KBM-7 (cell line): ENCODE data around the gene AQP7.
"Not testable (repeated sequence)": the region's sequence is repeated elsewhere in the genome, so short reads cannot be mapped to it uniquely, and the experiment has no call there.

Experiments used
- DNase-seq: peaks from one replicate; pipeline ENCODE4 v3.0.0-alpha.2; 2015
- in situ Hi-C: fragments of 300-500 bp; cut with MboI; formaldehyde crosslinking; loops from 2 replicates; pipeline ENCODE4 v1.14.3; 2020; ENCODE audit warnings: low sequenced_read_pairs, low pct_unique_long_range_greater_than_20kb, mixed read lengths

The AQP7 gene

GRCh38 chr9:33435821-33436277, 33.5 kb upstream of the AQP7 start:
- no peak for DNase-seq
- in situ Hi-C loops: no loop called here

GRCh38 chr9:33434317-33435105, 32.1 kb upstream of the AQP7 start:
- in situ Hi-C loops: no loop called here
- no peak for DNase-seq

GRCh38 chr9:33433871-33434270, 31.5 kb upstream of the AQP7 start:
- DNase-seq: no peak
- in situ Hi-C loops: no loop called here

GRCh38 chr9:33431420-33431819, 29.1 kb upstream of the AQP7 start:
- no peak for DNase-seq
- in situ Hi-C loops: no loop called here

- in situ Hi-C loops: no loop called here
- no peak for DNase-seq
These were observed 28.6 kb upstream of the AQP7 start for GRCh38 chr9:33430942-33431341.

- in situ Hi-C loops: no loop called here
- peak; percentile 41 for DNase-seq
These were observed 27.1 kb upstream of the AQP7 start for GRCh38 chr9:33429256-33429985.

GRCh38 chr9:33426843-33427293, 24.5 kb upstream of the AQP7 start:
- in situ Hi-C loops: no loop called here
- no peak for DNase-seq

GRCh38 chr9:33425128-33425533, 22.8 kb upstream of the AQP7 start:
- DNase-seq: no peak
- in situ Hi-C loops: no loop called here

- in situ Hi-C loops, DNase-seq: not testable (repeated sequence)
These were observed 22.1 kb upstream of the AQP7 start for GRCh38 chr9:33424492-33424891.

GRCh38 chr9:33424043-33424442, 21.7 kb upstream of the AQP7 start:
- DNase-seq, in situ Hi-C loops: not testable (repeated sequence)

GRCh38 chr9:33419708-33420303, 17.4 kb upstream of the AQP7 start:
- DNase-seq: no peak
- in situ Hi-C loops: no loop called here

GRCh38 chr9:33418090-33418489, 15.7 kb upstream of the AQP7 start:
- in situ Hi-C loops: no loop called here
- no peak for DNase-seq

GRCh38 chr9:33416996-33417395, 14.6 kb upstream of the AQP7 start:
- DNase-seq: no peak
- in situ Hi-C loops: no loop called here

GRCh38 chr9:33415501-33416038, 13.2 kb upstream of the AQP7 start:
- in situ Hi-C loops: no loop called here
- DNase-seq: peak; percentile 65

GRCh38 chr9:33414889-33415500, 12.6 kb upstream of the AQP7 start:
- no peak for DNase-seq
- in situ Hi-C loops: no loop called here

- in situ Hi-C loops: no loop called here
- no peak for DNase-seq
These were observed 11.9 kb upstream of the AQP7 start for GRCh38 chr9:33414268-33414667.

- DNase-seq: no peak
- in situ Hi-C loops: no loop called here
These were observed 5.7 kb upstream of the AQP7 start for GRCh38 chr9:33408087-33408486.

- no peak for DNase-seq
- in situ Hi-C loops: no loop called here
These were observed 4.7 kb upstream of the AQP7 start for GRCh38 chr9:33407061-33407460.

GRCh38 chr9:33404788-33405362, 2.5 kb upstream of the AQP7 start:
- in situ Hi-C loops: no loop called here
- DNase-seq: no peak
